HepG2 (cell line): ENCODE data around the gene CLDN22. TPM values are rescaled to one million over a fixed set of nuclear protein-coding genes. Genes with fewer than 3 reads are reported as not detected.

ENCODE experiments used
- ATAC-seq: fragments of 200-7000 bp; cut with Tn5 transposase; 3 replicates; pipeline ENCODE4 v1.9.1; 2020; ENCODE audit warnings: mild to moderate bottlenecking, moderate library complexity
- BruUV-seq: library from RNA; stranded (reverse); fragments of 400-500 nt; replicated peaks from 2 replicates; lab custom pipeline; 2021; lab: Mats Ljungman, UMichigan
- CTCF ChIA-PET: fragments of 300-600 bp; formaldehyde crosslinking; extraction: SDS; loops from one replicate; lab custom pipeline; 2021; ENCODE audit warnings: low total read pairs, inconsistent platforms, low intra/inter-chr PET ratio; lab: Yijun Ruan, JAX
- POLR2A ChIA-PET: fragments of 350-600 bp; sonication (Branson Sonifier 250); formaldehyde crosslinking; loops from one replicate; lab custom pipeline; 2020; ENCODE audit warnings: antibody characterized with exemption, inconsistent platforms; lab: Yijun Ruan, JAX
- DNase-seq: peaks from one replicate; pipeline ENCODE4 v3.0.0-alpha.2; 2015; ENCODE audit warnings: low spot score
- FAIRE-seq: peaks from 3 replicates; lab custom pipeline; 2011; peaks lifted over from hg19 to GRCh38; lab: Jason Lieb, UNC
- H2AFZ ChIP-seq: one replicate; pipeline ENCODE4 v1.6.1; 2011; ENCODE audit warnings: low read length, inconsistent platforms
- H3K27ac ChIP-seq: fragments of 300-600 bp; 3 replicates; pipeline ENCODE4 v1.8.0; 2011; ENCODE audit warnings: mixed run types, mild to moderate bottlenecking, mixed read lengths, low read length, inconsistent platforms; ENCODE audit not compliant: insufficient read depth; ENCODE audit errors: extremely low read length
- H3K27me3 ChIP-seq, 2 experiments: fragments of 200-600 bp in 1 of 2; 2 replicates in 1 of 2; 3 replicates in 1 of 2; pipeline versions ENCODE4 v1.6.0 to v1.8.0; 2011; ENCODE audit warnings: low read length in 2 of 2, mild to moderate bottlenecking in 2 of 2, moderate library complexity in 2 of 2, inconsistent platforms in 1 of 2; ENCODE audit not compliant: insufficient read depth in 2 of 2, control insufficient read depth in 1 of 2
- H3K36me3 ChIP-seq, 2 experiments: fragments of 200-600 bp in 1 of 2; replicated peaks in 1 of 2; 2 replicates in 1 of 2; 3 replicates in 1 of 2; pipeline versions ENCODE4 v1.5.1 to v1.8.0; 2011; ENCODE audit warnings: low read length in 2 of 2, inconsistent platforms in 1 of 2; ENCODE audit not compliant: insufficient read depth in 2 of 2, control insufficient read depth in 1 of 2
- H3K4me1 ChIP-seq: 2 replicates; pipeline ENCODE4 v1.5.1; 2012; ENCODE audit warnings: low read length, inconsistent platforms; ENCODE audit not compliant: insufficient read depth
- H3K4me2 ChIP-seq: 2 replicates; pipeline ENCODE4 v1.6.0; 2011; ENCODE audit warnings: low read depth, low read length, inconsistent platforms
- H3K4me3 ChIP-seq, 3 experiments: fragments of 200-600 bp in 1 of 3; sonication (generic), shearing (Covaris generic) in 1 of 3; replicated peaks in 1 of 3; 2 replicates each; pipeline ENCODE4 v1.5.1; 2011 to 2016; ENCODE audit warnings: low read length in 3 of 3, inconsistent platforms in 2 of 3, low read depth in 2 of 3, mild to moderate bottlenecking in 2 of 3, control low read depth in 1 of 3, mixed read lengths in 1 of 3; ENCODE audit not compliant: insufficient read depth in 1 of 3
- H3K79me2 ChIP-seq: one replicate; pipeline ENCODE4 v1.6.1; 2011; ENCODE audit warnings: low read length, inconsistent platforms; ENCODE audit not compliant: insufficient read depth
- H3K9ac ChIP-seq: 2 replicates; pipeline ENCODE4 v1.6.0; 2011; ENCODE audit warnings: mild to moderate bottlenecking, low read depth, low read length, inconsistent platforms; ENCODE audit not compliant: insufficient read depth
- H3K9me3 ChIP-seq: 2 replicates; pipeline ENCODE4 v1.5.1; 2012; ENCODE audit warnings: mild to moderate bottlenecking, low read length
- H4K20me1 ChIP-seq: 2 replicates; pipeline ENCODE4 v1.6.0; 2011; ENCODE audit warnings: inconsistent platforms, mild to moderate bottlenecking, low read length, moderate library complexity; ENCODE audit not compliant: insufficient read depth
- AKAP8 ChIP-seq: sonication (generic); formaldehyde crosslinking; IDR thresholded peaks from 2 replicates; pipeline ENCODE4 v1.5.1; 2020; ENCODE audit warnings: mild to moderate bottlenecking, missing genetic modification reagents
- CHD4 ChIP-seq: fragments of 200-600 bp; sonication (generic); IDR thresholded peaks from 2 replicates; pipeline ENCODE4 v1.7.0; 2017; ENCODE audit warnings: mild to moderate bottlenecking, low read length, borderline replicate concordance
- DPF2 ChIP-seq: sonication (generic); formaldehyde crosslinking; IDR thresholded peaks from 2 replicates; pipeline ENCODE4 v1.4.0; 2020; ENCODE audit warnings: mild to moderate bottlenecking, low read depth, missing genetic modification reagents, borderline replicate concordance
- HDAC1 ChIP-seq: sonication (generic); formaldehyde crosslinking; IDR thresholded peaks from 2 replicates; pipeline ENCODE4 v1.5.1; 2020; ENCODE audit warnings: mild to moderate bottlenecking, missing genetic modification reagents
- KDM5A ChIP-seq: fragments of 200-600 bp; sonication (generic); IDR thresholded peaks from 2 replicates; pipeline ENCODE4 v1.7.0; 2018; ENCODE audit warnings: antibody characterized with exemption, mild to moderate bottlenecking, low read length, borderline replicate concordance
- RARA ChIP-seq: IDR thresholded peaks from 2 replicates; pipeline ENCODE4 v1.6.1; 2016; ENCODE audit warnings: missing genetic modification reagents, missing compliant biosample characterization
- ZNF703 ChIP-seq: sonication (generic); formaldehyde crosslinking; IDR thresholded peaks from 2 replicates; pipeline ENCODE4 v1.5.1; 2020; ENCODE audit warnings: missing genetic modification reagents, mild to moderate bottlenecking, moderate library complexity, borderline replicate concordance
- WGBS: methylation state at CpG from one replicate; pipeline ENCODE4 v1.1.6; 2017; ENCODE audit warnings: low lambda C conversion rate; 5-methylcytosine and 5-hydroxymethylcytosine counted together
- in situ Hi-C: cut with HindIII; loops from 2 replicates; pipeline ENCODE4 v1.10.0; 2017; ENCODE audit warnings: low pct_unique_long_range_greater_than_20kb; ENCODE audit not compliant: extremely low pct_ligation_motif_present
- intact Hi-C: fragments of 100-400 bp; cut with micrococcal nuclease; formaldehyde crosslinking; loops from one replicate; pipeline ENCODE4 v1.10.0; 2022; ENCODE audit not compliant: unreplicated experiment
- polyA plus RNA-seq, 8 experiments: library from polyadenylated mRNA; depleted of rRNA in 3 of 8; stranded (reverse) in 7 of 8; unstranded in 1 of 8; fragments of >200 nt; fragmentation: Illumina TruSeq in 4 of 8; extraction: Trizol in 4 of 8; gene quantifications; 2 replicates each; pipeline versions ENCODE4 v1.2.1 to v1.2.3, GENCODE V29; 2011 to 2016; ENCODE audit warnings: low read depth in 4 of 8, missing spikeins in 1 of 8, mixed read lengths in 1 of 8; ENCODE audit not compliant: insufficient read depth in 1 of 8
- total RNA-seq, 5 experiments: library from RNA; depleted of rRNA; stranded (reverse); fragments of >200 nt; fragmentation: Illumina TruSeq; extraction: Trizol; gene quantifications; 2 replicates each; pipeline ENCODE4 v1.2.3, GENCODE V29; 2016; ENCODE audit warnings: low read depth in 1 of 5
- TF ChIP-seq, protein P1 (sequence below): sonication (generic); formaldehyde crosslinking; IDR thresholded peaks from 2 replicates; pipeline ENCODE4 v1.8.0; 2022; ENCODE audit warnings: low read depth, missing genetic modification reagents
- TF ChIP-seq, protein P2 (sequence below): sonication (generic); formaldehyde crosslinking; IDR thresholded peaks from 2 replicates; pipeline ENCODE4 v1.5.0; 2020; ENCODE audit warnings: missing genetic modification reagents, mild to moderate bottlenecking, borderline replicate concordance
- TF ChIP-seq, protein P3 (sequence below): sonication (generic); formaldehyde crosslinking; IDR thresholded peaks from 2 replicates; pipeline ENCODE4 v1.4.0; 2020; ENCODE audit warnings: missing genetic modification reagents
- TF ChIP-seq, protein P4 (sequence below): sonication (generic); formaldehyde crosslinking; conservative IDR thresholded peaks from 2 replicates; pipeline ENCODE4 v1.4.0; 2020; ENCODE audit warnings: missing genetic modification reagents

The CLDN22 gene
- total and polyA plus RNA-seq, 2 of the 13 experiments (the other 11 are each of a cell fraction or from before 2014, with no cell fraction given), result 0.07 TPM; not detected in 1

DNA sequence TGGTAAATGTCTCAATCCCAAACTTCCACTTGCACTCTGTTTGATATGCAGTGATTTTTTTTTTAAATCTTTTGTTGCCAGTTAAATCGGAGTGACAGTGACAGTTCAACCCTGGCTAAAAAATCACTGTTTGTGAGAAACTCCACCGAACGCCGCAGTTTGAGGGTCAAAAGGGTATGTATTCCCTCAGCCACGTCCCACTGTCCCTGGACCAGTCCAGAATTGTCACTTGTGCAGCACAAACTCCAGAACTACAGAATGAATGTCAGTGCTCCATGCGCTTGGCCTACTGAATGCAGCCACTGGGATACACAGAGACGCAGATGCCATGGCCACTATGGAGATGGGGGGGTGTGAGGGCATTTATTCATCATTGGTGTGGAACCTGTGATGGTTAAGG, 34.2 kb downstream of the CLDN22 start:
- DNase-seq (no peak), FAIRE-seq (no peak)
- WGBS, result 93% methylated on average over 7 of the region's 7 CpGs
- H3K27me3 ChIP-seq, result no peaks in the 10 kb centered on the region
- no peak overlapping the region for H3K9ac ChIP-seq
- BruUV-seq, result no TSS peak
- intact Hi-C loops, result loop anchor here (5.0 kb wide), 1 partner anchor 121 kb away; no protein-coding TSS in a partner anchor
- H3K9me3 ChIP-seq, result no peaks in the 10 kb centered on the region
- no peak overlapping the region for H3K4me3 ChIP-seq
- CTCF ChIA-PET, result no interaction called here
- no peaks in the 10 kb centered on the region for H3K4me1 ChIP-seq
- H4K20me1 ChIP-seq, result no peaks in the 10 kb centered on the region
- no peak overlapping the region for H3K27ac ChIP-seq
- POLR2A ChIA-PET, result no interaction called here
- peaks cover 18 to 90% of the 10 kb centered on the region in 2 experiments for H3K36me3 ChIP-seq
- no peaks in the 10 kb centered on the region for H3K79me2 ChIP-seq
- TF ChIP-seq ZNF703 (CRISPR knock-in tag), result no peak
- TF ChIP-seq, all 625 proteins: peak for 0
- H3K4me2 ChIP-seq, result no peak overlapping the region
- H2AFZ ChIP-seq, result no peak overlapping the region
- in situ Hi-C loops, result no loop called here
- ATAC-seq, result no peak

DNA sequence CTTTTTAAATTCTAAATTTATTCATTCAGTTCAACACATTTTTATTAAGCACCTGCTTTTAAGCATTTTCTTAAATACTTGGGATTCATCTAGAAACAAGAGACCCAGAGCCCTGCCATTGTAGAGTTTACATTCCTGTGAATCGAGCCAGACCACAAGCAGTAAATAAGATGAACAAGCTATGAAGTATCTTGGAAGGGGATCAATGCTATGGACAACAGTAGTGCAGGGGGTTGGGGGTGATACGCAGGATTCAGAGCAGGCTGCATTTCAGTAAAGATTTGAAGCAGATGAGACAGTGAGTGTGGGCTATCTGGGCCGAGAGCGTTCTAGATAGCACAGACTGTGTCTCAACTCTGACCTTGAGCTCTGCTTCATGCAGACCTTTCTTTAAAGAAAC, 35.1 kb downstream of the CLDN22 start:
- no peak for FAIRE-seq
- Histone ChIP-seq H3K4me2 (no peak overlapping the region), H3K4me1 (no peaks in the 10 kb centered on the region), H3K9ac (no peak overlapping the region), H3K27ac (no peak overlapping the region), H3K79me2 (no peaks in the 10 kb centered on the region), H3K9me3 (no peaks in the 10 kb centered on the region), H4K20me1 (no peaks in the 10 kb centered on the region), H2AFZ (no peak overlapping the region), H3K36me3 (peaks cover 22 to 92% of the 10 kb centered on the region in 2 experiments), H3K27me3 (no peaks in the 10 kb centered on the region), H3K4me3 (no peak overlapping the region)
- intact Hi-C loops, result loop anchor here (5.0 kb wide), 2 partner anchors 107 to 122 kb away; no protein-coding TSS in a partner anchor
- no TSS peak for BruUV-seq
- ChIA-PET POLR2A (no interaction called here), CTCF (no interaction called here)
- WGBS, result 95% methylated on average over 4 of the region's 4 CpGs
- no peak for DNase-seq
- no peak for ATAC-seq
- in situ Hi-C loops, result no loop called here
- TF ChIP-seq AKAP8 (CRISPR knock-in tag) (no peak), CHD4 (no peak), DPF2 (CRISPR knock-in tag) (no peak), HDAC1 (CRISPR knock-in tag) (no peak), RARA (no peak), KDM5A (no peak)
- TF ChIP-seq, protein P1, sequence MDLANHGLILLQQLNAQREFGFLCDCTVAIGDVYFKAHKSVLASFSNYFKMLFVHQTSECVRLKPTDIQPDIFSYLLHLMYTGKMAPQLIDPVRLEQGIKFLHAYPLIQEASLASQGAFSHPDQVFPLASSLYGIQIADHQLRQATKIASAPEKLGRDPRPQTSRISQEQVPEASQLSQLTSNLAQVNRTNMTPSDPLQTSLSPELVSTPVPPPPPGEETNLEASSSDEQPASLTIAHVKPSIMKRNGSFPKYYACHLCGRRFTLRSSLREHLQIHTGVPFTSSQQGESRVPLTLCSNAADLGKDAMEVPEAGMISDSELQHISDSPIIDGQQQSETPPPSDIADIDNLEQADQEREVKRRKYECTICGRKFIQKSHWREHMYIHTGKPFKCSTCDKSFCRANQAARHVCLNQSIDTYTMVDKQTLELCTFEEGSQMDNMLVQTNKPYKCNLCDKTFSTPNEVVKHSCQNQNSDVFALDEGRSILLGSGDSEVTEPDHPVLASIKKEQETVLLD (CRISPR knock-in tag), result no peak
- TF ChIP-seq, protein P2, sequence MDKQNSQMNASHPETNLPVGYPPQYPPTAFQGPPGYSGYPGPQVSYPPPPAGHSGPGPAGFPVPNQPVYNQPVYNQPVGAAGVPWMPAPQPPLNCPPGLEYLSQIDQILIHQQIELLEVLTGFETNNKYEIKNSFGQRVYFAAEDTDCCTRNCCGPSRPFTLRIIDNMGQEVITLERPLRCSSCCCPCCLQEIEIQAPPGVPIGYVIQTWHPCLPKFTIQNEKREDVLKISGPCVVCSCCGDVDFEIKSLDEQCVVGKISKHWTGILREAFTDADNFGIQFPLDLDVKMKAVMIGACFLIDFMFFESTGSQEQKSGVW (CRISPR knock-in tag), result no peak
- TF ChIP-seq, protein P3, sequence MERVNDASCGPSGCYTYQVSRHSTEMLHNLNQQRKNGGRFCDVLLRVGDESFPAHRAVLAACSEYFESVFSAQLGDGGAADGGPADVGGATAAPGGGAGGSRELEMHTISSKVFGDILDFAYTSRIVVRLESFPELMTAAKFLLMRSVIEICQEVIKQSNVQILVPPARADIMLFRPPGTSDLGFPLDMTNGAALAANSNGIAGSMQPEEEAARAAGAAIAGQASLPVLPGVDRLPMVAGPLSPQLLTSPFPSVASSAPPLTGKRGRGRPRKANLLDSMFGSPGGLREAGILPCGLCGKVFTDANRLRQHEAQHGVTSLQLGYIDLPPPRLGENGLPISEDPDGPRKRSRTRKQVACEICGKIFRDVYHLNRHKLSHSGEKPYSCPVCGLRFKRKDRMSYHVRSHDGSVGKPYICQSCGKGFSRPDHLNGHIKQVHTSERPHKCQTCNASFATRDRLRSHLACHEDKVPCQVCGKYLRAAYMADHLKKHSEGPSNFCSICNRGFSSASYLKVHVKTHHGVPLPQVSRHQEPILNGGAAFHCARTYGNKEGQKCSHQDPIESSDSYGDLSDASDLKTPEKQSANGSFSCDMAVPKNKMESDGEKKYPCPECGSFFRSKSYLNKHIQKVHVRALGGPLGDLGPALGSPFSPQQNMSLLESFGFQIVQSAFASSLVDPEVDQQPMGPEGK (CRISPR knock-in tag), result no peak
- TF ChIP-seq, protein P4, sequence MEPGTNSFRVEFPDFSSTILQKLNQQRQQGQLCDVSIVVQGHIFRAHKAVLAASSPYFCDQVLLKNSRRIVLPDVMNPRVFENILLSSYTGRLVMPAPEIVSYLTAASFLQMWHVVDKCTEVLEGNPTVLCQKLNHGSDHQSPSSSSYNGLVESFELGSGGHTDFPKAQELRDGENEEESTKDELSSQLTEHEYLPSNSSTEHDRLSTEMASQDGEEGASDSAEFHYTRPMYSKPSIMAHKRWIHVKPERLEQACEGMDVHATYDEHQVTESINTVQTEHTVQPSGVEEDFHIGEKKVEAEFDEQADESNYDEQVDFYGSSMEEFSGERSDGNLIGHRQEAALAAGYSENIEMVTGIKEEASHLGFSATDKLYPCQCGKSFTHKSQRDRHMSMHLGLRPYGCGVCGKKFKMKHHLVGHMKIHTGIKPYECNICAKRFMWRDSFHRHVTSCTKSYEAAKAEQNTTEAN (CRISPR knock-in tag), result no peak
